ENCODE data around the gene TMEM242. TPM values are rescaled to one million over a fixed set of nuclear protein-coding genes. Genes with fewer than 3 reads are reported as not detected.

The TMEM242 gene
- total RNA-seq, 2 donors from 2014 or later, result 10.8 to 11.7 TPM

DNA sequence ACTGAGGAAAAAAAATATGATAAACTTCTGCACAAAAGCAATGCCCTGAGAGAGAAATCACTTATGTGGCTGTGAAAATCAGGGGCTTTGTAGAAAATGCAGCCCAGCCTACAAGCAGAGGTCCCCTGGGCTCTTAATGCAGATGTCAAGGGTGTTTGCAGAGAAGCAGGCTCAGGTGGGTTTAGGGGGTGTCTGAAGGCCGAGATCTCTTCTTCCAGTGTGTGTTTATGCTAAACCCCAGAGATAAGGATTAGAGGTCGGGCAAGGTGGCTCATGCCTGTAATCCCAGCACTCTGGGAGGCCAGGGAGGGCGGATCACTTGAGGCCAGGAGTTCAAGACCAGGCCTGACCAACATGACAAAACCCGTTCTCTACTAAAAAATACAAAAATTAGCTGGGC is 78.5 kb downstream of the TMEM242 start:
- Histone ChIP-seq H3K36me3 (ENCODE audit: control insufficient read depth, insufficient read depth, low read length) (no peaks in the 10 kb centered on the region), H3K9ac (ENCODE audit: extremely low read depth, low read length, poor library complexity, severe bottlenecking) (no peak overlapping the region), H3K9me3 (ENCODE audit: control insufficient read depth, low read length) (no peaks in the 10 kb centered on the region), H3K27me3 (ENCODE audit: control insufficient read depth, insufficient read depth, low read length, poor library complexity, severe bottlenecking) (no peaks in the 10 kb centered on the region), H3K4me1 (ENCODE audit: control insufficient read depth, insufficient read depth, low read length) (no peaks in the 10 kb centered on the region), H3K27ac (ENCODE audit: low read depth, low read length) (no peak overlapping the region), H3K4me3 (ENCODE audit: low read length) (no peak overlapping the region)
- no peak for DNase-seq
- H3K27me3 Mint-ChIP-seq (ENCODE audit: insufficient read depth), result peaks cover 14% of the 10 kb centered on the region
- H3K9me3 Mint-ChIP-seq, result peaks cover 9% of the 10 kb centered on the region
- H3K4me1 Mint-ChIP-seq, result peaks cover 16% of the 10 kb centered on the region
- no peaks in the 10 kb centered on the region for H3K36me3 Mint-ChIP-seq (ENCODE audit: low read depth)
- no peak overlapping the region for H3K4me3 Mint-ChIP-seq
- 72 to 82% methylated on average over 2 to 4 of the region's 4 CpGs for WGBS, 2 experiments (ENCODE audit: insufficient coverage in 1 of 2, insufficient read length in 1 of 2)
- TF ChIP-seq CTCF (conservative IDR thresholded peaks at IDR 0.05), result no peak
- H3K27ac Mint-ChIP-seq, result no peak overlapping the region

- Mint-ChIP-seq H3K27ac (no peak overlapping the region), H3K4me1 (peaks cover 16% of the 10 kb centered on the region), H3K4me3 (no peak overlapping the region), H3K36me3 (ENCODE audit: low read depth) (no peaks in the 10 kb centered on the region), H3K27me3 (ENCODE audit: insufficient read depth) (peaks cover 10% of the 10 kb centered on the region), H3K9me3 (peaks cover 9% of the 10 kb centered on the region)
- Histone ChIP-seq H3K36me3 (ENCODE audit: control insufficient read depth, insufficient read depth, low read length) (no peaks in the 10 kb centered on the region), H3K27ac (ENCODE audit: low read depth, low read length) (no peak overlapping the region), H3K4me1 (ENCODE audit: control insufficient read depth, insufficient read depth, low read length) (no peaks in the 10 kb centered on the region), H3K9me3 (ENCODE audit: control insufficient read depth, low read length) (no peaks in the 10 kb centered on the region), H3K27me3 (ENCODE audit: control insufficient read depth, insufficient read depth, low read length, poor library complexity, severe bottlenecking) (no peaks in the 10 kb centered on the region), H3K4me3 (ENCODE audit: low read length) (no peak overlapping the region), H3K9ac (ENCODE audit: extremely low read depth, low read length, poor library complexity, severe bottlenecking) (no peak overlapping the region)
- DNase-seq, result no peak
- WGBS, 2 experiments (ENCODE audit: insufficient coverage in 1 of 2, insufficient read length in 1 of 2), result 87 to 94% methylated on average over 2 to 4 of the region's 4 CpGs
- no peak for TF ChIP-seq CTCF (conservative IDR thresholded peaks at IDR 0.05)
Observed at GRCh38 chr6:157244175-157244574, 79.1 kb downstream of the TMEM242 start.

DNA sequence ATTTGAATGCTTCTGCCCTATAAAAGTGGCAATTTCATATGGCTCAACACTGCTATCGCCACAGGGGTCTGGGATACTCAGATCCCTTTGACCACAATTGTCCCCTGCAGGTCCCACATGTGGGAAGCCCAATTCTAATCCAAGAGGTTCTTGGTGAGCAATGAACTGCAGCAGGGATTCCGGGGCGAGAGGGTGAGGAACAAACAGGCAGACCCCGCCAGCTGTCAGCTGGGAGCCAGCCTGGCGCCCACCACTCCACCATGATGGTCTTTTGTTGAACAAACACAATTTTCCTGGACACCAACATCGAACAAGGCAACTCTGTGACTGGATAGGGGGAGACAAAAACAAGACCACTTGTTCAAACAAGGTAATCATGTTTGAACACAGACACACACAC is 80.5 kb downstream of the TMEM242 start:
- H3K36me3 Mint-ChIP-seq (ENCODE audit: low read depth), result no peaks in the 10 kb centered on the region
- TF ChIP-seq CTCF (conservative IDR thresholded peaks at IDR 0.05), result no peak
- H3K4me3 ChIP-seq (ENCODE audit: low read length), result no peak overlapping the region
- peaks cover 16% of the 10 kb centered on the region for H3K4me1 Mint-ChIP-seq
- H3K27me3 ChIP-seq (ENCODE audit: control insufficient read depth, insufficient read depth, low read length, poor library complexity, severe bottlenecking), result peaks cover 5% of the 10 kb centered on the region
- H3K27ac ChIP-seq (ENCODE audit: low read depth, low read length), result no peak overlapping the region
- H3K27me3 Mint-ChIP-seq (ENCODE audit: insufficient read depth), result peaks cover 21% of the 10 kb centered on the region
- DNase-seq, result no peak
- no peak overlapping the region for H3K9ac ChIP-seq (ENCODE audit: extremely low read depth, low read length, poor library complexity, severe bottlenecking)
- H3K9me3 Mint-ChIP-seq, result peaks cover 2% of the 10 kb centered on the region
- no peaks in the 10 kb centered on the region for H3K36me3 ChIP-seq (ENCODE audit: control insufficient read depth, insufficient read depth, low read length)
- H3K4me1 ChIP-seq (ENCODE audit: control insufficient read depth, insufficient read depth, low read length), result no peaks in the 10 kb centered on the region
- no peak overlapping the region for H3K27ac Mint-ChIP-seq
- WGBS, 2 experiments (ENCODE audit: insufficient coverage in 1 of 2, insufficient read length in 1 of 2), result 92 to 93% methylated on average over 3 to 6 of the region's 6 CpGs
- no peak overlapping the region for H3K4me3 Mint-ChIP-seq
- H3K9me3 ChIP-seq (ENCODE audit: control insufficient read depth, low read length), result no peaks in the 10 kb centered on the region
